NCI-H510A treated with DMSO at 0.1 percent for 48 hours (cell line): ENCODE measurements around the gene GGTLC2.
"Not testable (repeated sequence)": the region's sequence is repeated elsewhere in the genome, so short reads cannot be mapped to it uniquely, and the experiment has no call there.

Experiments
- DNase-seq: peaks from one replicate; lab custom pipeline; 2025; lab: John Stamatoyannopoulos, UW

GGTLC2 gene

DNA sequence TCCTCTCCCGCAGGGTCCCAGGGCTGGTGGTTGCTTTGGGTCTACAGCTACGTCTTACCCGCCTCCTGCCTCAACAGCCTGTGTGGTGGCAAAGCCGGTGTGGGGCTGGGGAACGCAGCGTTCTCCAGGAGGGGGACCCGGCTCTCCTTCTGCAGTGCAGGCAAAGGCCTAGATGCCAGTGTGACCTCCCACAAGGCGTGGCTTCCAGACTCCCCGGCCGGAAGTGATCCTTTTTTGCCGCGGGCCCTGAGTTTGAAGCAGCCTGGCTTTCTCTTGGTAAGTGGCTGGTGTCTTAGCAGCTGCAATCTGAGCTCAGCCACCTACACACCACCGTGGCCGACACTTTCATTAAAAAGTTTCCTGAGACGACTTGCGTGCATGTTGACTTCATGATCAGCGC is 6.1 kb upstream of the GGTLC2 start:
- not testable (repeated sequence) for DNase-seq

GRCh38 chr22:22642255-22642654 is 2.2 kb upstream of the GGTLC2 start:
- not testable (repeated sequence) for DNase-seq

- DNase-seq, result not testable (repeated sequence)
Observed at GRCh38 chr22:22645969-22646368, 1.6 kb downstream of the GGTLC2 start.

- not testable (repeated sequence) for DNase-seq
Observed at GRCh38 chr22:22647952-22648351, 3.5 kb downstream of the GGTLC2 start.

GRCh38 chr22:22648863-22649536 is 4.6 kb downstream of the GGTLC2 start:
- DNase-seq, result not testable (repeated sequence)

- DNase-seq, result not testable (repeated sequence)
Observed at GRCh38 chr22:22649761-22650160, 5.3 kb downstream of the GGTLC2 start.

DNA sequence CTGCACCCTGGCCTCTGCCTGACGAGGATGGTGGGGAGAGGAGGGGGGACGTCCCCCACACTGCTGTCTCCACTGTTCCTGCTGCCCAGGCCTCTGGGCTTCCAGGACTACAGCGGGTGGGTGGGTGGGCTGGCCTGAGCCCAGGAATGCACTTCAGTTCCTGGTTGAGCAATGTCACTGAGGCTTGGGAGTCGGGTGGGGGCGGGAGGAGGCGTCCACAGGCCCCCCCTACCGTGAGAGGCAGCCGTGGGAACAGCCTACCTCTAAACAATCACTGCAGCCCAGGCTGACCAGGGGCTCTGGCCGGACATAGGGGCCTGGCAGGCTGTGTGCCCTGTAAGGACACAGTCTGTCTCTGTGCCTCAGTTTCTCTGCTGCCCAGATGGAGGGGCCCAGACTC is 6.0 kb downstream of the GGTLC2 start:
- DNase-seq, result not testable (repeated sequence)

DNA sequence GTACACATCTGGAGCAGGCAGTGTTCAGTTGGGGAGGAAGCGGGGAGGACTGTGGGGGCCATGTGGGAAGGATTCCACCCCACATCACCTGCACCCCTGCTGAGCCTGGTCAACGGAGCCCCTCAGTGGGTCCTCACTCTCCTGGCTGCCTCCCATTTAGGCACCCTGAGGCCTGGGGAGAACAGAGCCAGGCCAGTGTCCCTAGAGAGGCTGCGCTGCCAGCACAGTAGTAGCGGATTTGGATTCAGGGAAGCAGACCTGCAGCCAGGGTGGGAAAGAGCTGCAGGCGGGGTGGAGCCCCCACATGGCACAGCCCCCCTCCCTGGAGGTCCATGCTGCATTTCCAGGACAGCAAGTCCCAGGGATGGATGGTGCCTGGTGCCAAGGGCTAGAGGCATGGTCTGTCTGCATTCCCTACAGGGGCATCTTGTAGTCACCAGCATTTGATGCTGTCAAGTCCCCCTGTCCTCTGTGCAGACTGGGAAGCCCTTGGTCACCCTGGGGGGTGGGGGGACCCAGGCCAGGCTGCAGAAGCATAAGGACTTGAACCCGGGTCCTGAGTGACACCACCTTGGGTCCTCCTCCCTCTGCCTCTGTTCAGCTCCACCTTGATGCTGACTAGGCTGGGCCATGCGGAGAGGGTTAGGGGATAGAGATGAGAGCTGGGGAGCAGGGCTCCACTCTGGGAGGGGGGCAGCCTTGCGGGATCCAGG is 6.5 kb downstream of the GGTLC2 start:
- DNase-seq, result not testable (repeated sequence)

GRCh38 chr22:22651593-22651992 is 7.2 kb downstream of the GGTLC2 start:
- not testable (repeated sequence) for DNase-seq

- not testable (repeated sequence) for DNase-seq
Observed at GRCh38 chr22:22652102-22652501, 7.7 kb downstream of the GGTLC2 start.

- DNase-seq, result not testable (repeated sequence)
Observed at GRCh38 chr22:22652573-22652972, 8.2 kb downstream of the GGTLC2 start.

- not testable (repeated sequence) for DNase-seq
Observed at GRCh38 chr22:22653677-22654381, 9.4 kb downstream of the GGTLC2 start.

- DNase-seq, result no peak
Observed at GRCh38 chr22:22655452-22656290, 11.3 kb downstream of the GGTLC2 start.

DNA sequence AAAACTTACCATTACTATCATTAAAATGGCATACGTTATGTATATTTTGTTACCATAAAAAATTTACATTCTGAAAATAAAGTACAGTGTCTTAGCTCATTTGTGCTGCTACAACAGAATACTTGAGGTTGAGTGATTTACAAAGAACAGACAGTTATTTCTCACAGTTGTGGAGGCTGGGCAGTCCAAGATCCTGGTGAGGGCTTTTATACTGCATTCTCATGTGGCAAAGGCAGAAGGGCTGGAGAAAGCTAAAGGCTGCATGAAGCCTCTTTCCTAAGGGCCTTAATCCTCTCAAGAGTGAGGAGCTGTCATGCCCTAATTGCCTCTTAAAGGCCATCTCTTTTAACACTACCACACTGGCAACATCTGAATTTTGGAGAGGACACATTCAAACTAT is 13.3 kb downstream of the GGTLC2 start:
- DNase-seq, result no peak

GRCh38 chr22:22661275-22661674 is 16.9 kb downstream of the GGTLC2 start:
- no peak for DNase-seq

DNA sequence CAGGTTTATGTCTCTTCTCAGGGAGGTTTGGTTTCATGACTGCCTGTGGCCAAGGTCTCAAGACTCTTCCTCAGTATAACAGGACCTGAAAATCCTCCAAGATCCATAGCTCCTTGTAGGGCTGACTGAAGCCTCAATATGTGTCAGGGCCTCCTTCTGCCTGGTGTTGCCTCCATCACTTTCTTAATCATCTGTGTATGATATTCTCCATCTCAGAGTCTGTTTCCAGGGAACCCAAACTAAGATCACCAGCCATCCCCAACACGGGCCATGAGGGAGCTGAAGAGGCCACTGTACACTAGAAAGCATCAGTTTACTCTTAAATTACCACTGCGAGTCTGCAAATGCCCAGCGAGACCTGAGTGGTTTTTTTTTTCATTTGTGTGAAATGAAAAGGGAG is 17.7 kb downstream of the GGTLC2 start:
- no peak for DNase-seq

GRCh38 chr22:22663861-22664800 is 19.7 kb downstream of the GGTLC2 start:
- DNase-seq, result no peak

GRCh38 chr22:22666307-22667091 is 22.1 kb downstream of the GGTLC2 start:
- peak; percentile 12 for DNase-seq

- no peak for DNase-seq
Observed at GRCh38 chr22:22667966-22668880, 23.8 kb downstream of the GGTLC2 start.
